Islet of Langerhans (tissue), 1 donor: ENCODE measurements around the gene SYTL1.
"Not testable (repeated sequence)": the region's sequence is repeated elsewhere in the genome, so short reads cannot be mapped to it uniquely, and the experiment has no call there.

Experiments used
- FAIRE-seq: peaks from one replicate; lab custom pipeline; 2011; peaks lifted over from hg19 to GRCh38; lab: Jason Lieb, UNC

SYTL1 gene

GRCh38 chr1:27384797-27385196, 43.0 kb downstream of the SYTL1 start:
- FAIRE-seq: not testable (repeated sequence)

GRCh38 chr1:27388337-27389005, 46.6 kb downstream of the SYTL1 start:
- FAIRE-seq: no peak

DNA sequence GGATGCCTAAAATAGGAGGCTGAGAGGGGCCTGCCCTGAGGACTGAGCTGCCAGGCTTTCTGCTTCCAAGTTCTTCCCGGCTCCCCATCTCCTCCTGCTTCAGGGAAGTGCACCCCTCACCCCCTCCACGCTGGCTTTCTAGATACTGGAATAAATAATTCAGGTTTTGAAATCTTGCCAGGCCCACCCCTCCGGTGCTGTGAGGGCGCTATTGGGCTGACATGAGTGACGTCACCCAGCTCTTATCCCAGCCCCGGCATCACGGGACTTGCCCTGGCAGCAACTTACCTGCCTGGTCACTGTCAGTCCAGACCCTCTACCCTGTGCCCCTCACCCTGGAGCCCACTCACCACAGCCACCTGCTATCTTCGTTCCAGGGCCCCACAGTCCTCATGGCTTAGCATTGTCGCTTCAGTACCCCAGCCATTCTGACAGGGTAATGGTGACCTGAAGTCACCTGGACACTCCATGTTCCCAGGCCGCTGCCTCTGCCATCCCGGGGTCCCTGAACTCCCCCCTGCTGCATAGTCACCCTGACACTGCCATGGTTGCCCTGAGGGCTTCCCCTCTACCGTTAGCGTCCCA, 49.8 kb downstream of the SYTL1 start:
- no peak for FAIRE-seq

DNA sequence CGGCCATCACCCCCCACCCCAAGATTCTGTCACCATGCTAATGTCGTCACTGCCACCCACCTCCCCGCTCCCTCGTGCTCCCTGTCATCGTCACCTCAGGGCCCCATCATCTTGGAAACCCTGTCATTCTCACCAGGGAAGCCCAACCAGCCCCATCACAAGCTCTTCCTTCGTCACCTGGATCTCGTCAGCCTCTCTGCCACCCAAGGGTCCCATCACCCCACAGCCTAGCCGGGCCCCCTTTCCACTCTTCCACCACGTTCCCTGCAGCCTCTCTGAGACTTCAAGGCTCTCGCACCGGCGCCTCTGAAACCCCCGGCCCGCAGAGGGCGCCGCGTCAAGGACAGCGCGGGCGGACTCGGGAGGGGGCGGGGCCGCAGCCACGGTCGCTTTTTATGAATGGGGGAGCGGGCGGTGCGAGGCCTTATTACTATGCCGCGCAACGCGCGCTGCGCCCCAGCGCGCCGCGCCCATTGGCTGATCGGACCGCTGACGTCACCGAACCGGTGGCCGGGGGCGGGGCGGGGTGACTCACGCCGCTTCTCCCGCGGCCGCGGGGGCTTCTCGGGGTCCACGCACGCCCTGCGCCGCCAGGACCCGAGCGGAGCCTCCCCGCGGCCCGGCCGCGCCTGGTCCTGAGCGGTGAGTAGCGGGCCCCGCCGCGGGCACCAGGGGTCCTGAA, 50.4 kb downstream of the SYTL1 start, which contains the start of gene GPR3:
TSS of gene GPR3 (plus strand) at position 527 of the 682 bp plus-strand sequence. CDS start 1,177 bp downstream, outside the sequence.
- no peak for FAIRE-seq

GRCh38 chr1:27392778-27393635, 51.2 kb downstream of the SYTL1 start:
- FAIRE-seq: no peak

- FAIRE-seq: no peak
These were observed 51.9 kb downstream of the SYTL1 start for GRCh38 chr1:27393641-27394281.

DNA sequence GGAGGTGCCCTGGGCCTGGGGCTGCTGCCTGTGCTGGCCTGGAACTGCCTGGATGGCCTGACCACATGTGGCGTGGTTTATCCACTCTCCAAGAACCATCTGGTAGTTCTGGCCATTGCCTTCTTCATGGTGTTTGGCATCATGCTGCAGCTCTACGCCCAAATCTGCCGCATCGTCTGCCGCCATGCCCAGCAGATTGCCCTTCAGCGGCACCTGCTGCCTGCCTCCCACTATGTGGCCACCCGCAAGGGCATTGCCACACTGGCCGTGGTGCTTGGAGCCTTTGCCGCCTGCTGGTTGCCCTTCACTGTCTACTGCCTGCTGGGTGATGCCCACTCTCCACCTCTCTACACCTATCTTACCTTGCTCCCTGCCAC, 52.4 kb downstream of the SYTL1 start:
- no peak for FAIRE-seq

GRCh38 chr1:27394925-27395324, 53.1 kb downstream of the SYTL1 start:
- no peak for FAIRE-seq

GRCh38 chr1:27395441-27396195, 53.8 kb downstream of the SYTL1 start:
- FAIRE-seq: no peak

DNA sequence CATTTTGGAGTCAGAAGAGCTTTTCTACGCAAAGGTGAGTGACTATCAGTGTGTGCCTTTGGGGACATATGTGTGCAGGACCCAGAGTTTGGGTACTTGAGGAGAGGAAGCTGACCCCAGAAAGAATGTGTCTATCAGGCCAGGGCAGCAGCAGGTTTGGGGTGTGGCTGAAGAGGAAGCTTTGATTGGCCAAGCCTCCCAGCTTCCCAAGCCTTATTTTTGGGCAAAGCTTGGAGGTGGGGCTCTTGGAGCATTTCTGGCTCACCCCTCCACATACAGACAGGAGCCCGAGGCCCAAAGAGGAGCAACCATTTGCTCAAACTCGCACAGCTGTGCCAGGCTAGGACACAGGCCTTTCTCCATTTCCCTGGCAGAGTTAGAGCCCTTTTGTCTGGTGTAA, 55.3 kb downstream of the SYTL1 start:
- no peak for FAIRE-seq

GRCh38 chr1:27397749-27398148, 55.9 kb downstream of the SYTL1 start:
- FAIRE-seq: no peak

DNA sequence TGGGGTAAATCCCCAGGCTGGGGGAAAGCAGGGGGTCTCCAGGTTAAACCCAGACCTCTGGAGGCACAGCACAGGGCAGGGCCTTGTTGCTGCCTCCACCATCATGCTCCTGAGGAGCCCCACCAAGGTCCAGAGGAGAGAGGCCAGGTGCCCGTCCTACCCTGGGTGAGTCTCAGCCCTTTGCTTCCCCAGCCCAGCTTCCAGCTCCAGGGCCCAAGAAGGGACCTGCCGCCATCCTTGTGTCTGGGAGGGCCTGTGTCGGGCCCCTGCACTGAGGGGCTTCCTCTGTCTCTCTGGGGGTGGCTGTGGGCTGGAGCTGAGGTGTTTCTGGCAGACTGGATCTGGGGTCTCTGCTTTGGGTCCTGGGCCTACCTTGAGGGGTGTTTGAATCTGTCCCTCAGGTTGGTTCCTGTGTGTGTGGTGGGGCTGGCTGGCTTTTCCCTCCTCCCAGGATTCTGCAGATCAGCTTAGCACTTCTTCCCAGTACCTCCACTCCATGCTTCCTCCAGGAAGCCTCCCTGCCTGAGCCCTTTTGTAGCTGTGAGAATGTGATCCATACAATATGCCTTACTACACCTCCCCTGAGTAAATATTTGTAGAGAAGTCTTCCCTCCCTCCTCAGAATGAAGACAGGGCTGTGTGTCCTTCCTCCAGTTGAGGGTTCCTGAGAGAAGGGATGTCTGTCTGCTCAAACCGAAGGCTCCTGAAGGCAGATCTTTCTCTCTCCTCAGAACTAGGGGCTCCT, 56.8 kb downstream of the SYTL1 start:
- FAIRE-seq: no peak

- FAIRE-seq: no peak
These were observed 57.6 kb downstream of the SYTL1 start for GRCh38 chr1:27399251-27400025.

DNA sequence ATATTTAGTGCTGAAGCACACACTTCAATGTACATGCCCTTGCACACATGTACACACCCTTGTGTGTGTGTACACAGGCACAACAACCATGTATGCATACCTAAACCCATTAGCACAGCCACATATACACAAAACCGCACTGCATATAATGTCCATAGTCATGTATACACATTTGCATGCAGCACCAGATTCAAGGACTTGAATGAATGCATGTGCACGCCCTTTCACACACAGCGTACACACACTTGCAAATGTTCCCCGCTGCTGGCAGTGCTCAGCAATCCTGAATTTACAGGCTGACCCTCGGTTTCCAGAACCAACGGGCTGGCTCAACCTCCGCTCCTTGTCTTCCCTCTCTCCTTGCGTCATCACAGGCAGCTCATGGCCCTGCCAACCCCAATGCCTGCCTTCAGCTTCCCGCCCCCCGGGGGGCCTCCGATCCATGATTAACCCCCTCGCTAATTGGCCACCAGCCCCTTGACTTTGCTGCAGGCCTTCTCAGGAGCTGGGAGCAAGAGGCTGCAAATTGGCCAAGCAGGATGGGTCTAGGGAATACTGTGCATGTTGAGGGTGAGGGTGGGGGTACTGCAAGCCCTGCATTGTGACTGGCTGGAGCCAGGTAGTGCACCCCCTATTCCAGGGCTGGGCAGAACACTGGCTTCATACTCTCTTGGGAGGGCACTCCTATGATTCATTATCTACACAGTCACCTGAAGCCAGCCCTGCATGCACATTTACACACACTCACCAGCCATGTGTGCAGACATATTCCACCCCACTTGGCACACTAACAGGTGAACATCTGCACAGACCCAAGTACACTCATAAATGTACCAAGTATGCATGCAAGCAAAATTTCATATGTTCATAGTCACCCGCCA, 58.5 kb downstream of the SYTL1 start:
- no peak for FAIRE-seq

- no peak for FAIRE-seq
These were observed 59.1 kb downstream of the SYTL1 start for GRCh38 chr1:27400963-27401341.

DNA sequence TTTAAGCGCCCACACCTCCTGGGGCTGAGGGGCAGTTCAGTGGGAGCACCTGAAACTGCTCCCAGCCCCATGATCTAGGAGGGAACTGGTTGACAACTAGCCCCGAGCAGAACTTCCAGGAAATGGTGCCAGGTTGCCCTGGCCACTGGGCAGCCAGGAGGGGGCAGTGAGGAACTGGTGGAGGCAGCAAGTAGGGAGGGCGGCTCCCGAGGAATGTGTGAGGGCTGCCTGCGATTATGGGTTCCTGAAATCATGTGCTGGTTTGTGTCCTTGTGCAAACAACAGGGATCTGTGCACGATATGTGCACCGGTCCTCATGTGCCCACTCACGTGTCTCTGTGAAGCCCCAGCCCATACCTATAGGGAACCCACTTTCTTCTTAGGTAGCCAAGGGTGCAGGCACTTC, 60.5 kb downstream of the SYTL1 start:
- no peak for FAIRE-seq

DNA sequence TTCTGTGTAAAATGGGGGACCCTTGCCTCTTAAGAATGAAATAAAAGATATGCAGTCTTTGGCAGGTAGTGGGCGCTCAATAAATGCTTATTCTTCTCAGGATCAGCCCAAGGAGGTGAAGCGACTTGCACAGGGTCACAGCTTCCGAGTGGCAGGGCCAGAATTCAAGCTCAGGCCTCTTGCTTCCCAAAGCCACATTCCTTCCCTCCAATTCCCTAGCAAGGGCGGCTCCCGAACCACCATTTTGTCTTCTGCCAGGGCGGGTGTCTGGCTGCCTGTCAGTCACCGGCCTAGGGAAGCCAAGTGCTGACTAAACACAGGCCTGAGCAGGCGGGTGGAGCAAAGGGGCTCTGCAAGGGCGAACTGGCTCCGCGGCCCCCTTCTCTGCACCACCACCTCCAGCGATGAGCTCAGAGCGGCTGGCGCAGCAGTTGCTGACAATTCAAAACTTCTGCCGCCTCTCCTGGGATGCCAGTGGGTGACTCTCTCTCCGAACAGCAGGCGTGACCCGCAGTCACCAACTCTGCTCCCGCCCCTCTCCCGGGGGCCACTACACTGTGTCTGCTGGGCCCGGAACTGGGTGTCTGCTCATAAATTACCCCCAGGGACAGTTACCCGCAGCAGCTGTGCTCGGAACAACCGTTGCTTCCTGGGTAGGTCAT, 61.4 kb downstream of the SYTL1 start:
- no peak for FAIRE-seq
